Stimulated activated CD4-positive, alpha-beta T cell treated with anti-CD3 and anti-CD28 coated beads, Interleukin-1b, Interleukin-23, amount 100 ng/mL, for 4 hours (primary cell): ENCODE measurements around the gene DCHS2.

ENCODE experiments used
- DNase-seq, 2 donors: peaks; one replicate each; pipeline ENCODE4 v3.0.0-alpha.2; 2020; ENCODE audit warnings: low read depth in 2 of 2

DCHS2 gene

DNA sequence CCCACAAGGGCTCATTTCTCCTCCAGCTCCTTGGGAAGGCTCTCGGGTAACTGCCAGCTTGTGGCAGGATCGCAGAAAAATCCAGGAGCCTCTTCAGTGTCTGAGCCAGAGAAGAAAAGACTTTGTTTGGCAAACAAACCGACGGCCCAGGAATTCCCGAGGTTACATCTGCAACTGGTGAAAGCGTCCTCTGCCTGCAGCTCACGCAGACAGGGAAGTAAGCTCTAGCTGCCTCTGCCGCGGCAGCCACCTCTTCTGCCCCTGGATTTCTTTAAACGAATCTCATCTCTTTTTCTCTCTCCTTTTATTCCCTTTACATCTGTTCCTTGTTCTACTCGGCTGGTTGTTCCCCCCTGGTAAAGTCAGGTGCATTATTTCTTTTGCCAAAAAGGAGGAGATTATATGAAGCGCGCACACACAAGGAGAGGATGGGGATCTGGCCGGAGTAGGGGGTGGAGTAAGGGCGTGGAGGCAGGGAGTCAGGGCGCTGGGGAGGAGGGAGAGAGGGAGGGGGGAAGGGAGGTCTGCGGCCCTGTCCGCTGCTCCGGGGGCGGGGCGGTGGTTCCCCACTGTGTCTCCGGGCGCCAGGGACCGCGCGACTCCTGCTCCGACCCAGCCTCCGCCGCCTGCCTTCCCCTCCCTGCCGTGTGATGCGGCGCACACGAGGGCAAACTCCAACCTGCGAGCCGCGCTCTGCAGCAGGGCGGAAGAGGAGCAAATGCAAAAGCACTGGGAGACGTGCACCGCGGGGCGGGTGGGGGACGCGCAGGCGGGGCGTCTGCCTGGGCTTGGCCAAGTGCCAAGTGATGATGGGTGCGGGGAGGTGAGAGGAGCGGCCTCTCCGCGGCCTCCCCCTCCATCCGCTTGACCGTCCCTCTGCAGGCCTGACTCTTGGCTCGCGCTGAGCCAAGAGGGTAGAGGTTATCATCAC is at the start of gene DCHS2:
TSS of gene DCHS2 (minus strand) at position 459 of the 931 bp plus-strand sequence. CDS start at position 15, 444 bp downstream.
- no peak for DNase-seq

DNA sequence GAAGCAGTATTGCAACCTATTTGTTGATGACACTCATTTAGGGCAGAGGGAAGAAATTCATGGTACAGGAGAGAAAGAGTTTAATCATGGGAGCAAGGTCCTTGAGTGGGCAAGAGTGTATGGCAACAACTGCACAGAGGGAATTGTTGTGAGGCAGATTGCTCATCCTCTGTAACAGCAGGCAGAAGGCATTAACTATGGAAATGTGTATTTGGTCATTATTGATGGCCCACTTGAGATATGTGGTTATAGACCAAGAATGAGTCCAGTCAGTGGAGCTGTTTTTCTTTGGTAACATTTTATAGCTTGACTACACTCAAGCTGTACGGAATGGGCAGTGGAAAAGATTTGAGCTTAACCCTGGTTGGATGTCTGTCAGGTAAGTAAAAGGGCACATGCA is 42.7 kb upstream of the DCHS2 start:
- no peak for DNase-seq

DNA sequence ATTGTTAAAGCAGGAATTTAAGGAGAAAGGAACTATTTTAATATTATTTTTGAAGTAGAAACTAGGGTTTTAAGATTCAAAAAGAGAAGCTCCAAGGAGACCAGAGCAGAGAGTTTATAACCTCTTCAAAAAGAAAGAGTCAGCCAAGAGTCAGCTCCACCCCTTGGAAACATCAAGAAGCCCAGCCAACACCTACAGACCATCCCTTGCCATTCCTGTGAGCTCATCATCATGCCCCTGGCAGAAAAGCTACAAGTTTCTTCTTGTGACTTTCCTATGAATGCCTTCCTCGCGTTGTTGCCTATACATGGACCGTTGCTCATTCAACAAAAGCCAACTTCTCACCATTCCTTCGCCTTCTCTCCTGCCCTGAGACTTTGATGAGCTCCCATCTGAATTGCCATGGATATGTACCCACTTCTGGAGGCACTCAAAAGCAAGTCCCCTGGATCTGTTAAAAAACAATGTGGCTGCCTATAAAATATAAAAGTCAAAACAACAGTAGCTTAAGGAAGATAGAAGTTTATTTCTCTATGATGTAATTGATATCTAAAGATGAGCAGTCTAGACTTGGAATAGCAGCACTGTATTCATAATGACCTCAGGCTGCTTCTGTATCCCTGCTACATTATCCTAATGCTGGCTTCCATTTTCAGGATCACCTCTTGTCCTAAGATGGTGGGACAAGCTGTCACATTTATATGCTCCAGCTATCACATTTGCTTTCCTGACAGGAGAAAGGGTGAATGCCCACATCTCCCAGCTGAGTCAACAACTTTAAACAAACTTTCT is 38.3 kb upstream of the DCHS2 start:
- DNase-seq: no peak

GRCh38 chr4:154528869-154529268 is 37.3 kb upstream of the DCHS2 start:
- DNase-seq: no peak

- no peak for DNase-seq
These were observed 35.7 kb upstream of the DCHS2 start for GRCh38 chr4:154527308-154527707.

DNA sequence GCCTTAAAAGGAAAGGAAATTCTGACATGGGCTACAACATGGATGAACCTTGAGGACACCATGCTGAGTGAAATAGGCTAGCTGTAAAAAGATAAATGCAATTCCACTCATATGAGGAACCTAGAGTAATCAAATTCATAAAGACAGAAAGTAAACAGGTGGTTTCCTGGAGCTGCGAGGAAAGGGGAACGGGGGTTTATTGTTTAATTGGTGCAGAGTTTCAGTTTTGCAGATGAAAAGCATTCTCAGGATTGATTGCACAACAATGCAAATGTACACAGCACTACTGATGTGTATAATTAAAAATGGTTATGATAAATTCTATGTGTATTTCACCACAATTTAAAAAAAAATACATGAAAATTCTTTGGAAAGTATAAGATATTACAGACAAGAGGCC is 34.6 kb upstream of the DCHS2 start:
- DNase-seq: no peak

- DNase-seq: no peak
These were observed 30.0 kb upstream of the DCHS2 start for GRCh38 chr4:154521607-154522006.

GRCh38 chr4:154519214-154519613 is 27.6 kb upstream of the DCHS2 start:
- no peak for DNase-seq

- DNase-seq: no peak
These were observed 26.0 kb upstream of the DCHS2 start for GRCh38 chr4:154517591-154517990.

GRCh38 chr4:154516318-154517029 is 24.9 kb upstream of the DCHS2 start:
- no peak for DNase-seq

- no peak for DNase-seq
These were observed 20.4 kb upstream of the DCHS2 start for GRCh38 chr4:154511981-154512380.

DNA sequence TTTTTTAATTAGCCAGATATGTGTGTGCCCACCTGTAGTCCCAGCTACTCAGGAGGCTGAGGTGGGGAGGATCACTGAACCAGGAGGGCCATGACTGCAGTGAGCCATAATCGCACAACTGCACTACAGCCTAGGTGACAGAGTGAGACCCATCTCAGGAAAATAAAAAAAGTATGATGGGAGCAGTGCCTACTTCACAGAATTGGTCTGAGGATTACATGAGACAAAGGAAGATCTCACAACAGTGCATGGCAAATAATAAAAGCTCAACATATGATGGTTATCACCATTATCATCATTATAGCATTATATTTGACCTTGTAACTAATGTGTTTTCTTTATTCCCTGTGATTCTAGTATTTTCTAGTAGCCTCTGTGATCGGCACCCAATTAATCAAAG is 19.9 kb upstream of the DCHS2 start:
- DNase-seq: no peak

DNA sequence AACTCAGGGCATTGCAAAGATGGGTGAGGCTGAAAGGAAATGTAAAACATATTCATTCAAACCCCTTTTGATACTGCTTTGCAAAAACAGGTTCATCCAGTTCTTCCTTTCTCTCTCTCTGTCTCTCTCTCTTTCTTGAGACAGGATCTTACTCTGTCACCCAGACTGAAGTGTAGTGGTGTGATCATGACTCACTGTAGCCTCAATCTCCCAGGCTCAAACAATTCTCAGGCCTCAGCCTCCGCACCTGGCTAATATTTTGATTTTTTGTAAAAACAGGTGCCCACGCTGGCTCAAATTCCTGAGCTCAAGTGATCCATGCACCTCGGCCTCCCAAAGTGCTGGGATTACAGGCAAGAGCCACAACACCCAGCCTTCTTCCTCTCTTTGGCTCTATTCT is 15.6 kb upstream of the DCHS2 start:
- DNase-seq: no peak

DNA sequence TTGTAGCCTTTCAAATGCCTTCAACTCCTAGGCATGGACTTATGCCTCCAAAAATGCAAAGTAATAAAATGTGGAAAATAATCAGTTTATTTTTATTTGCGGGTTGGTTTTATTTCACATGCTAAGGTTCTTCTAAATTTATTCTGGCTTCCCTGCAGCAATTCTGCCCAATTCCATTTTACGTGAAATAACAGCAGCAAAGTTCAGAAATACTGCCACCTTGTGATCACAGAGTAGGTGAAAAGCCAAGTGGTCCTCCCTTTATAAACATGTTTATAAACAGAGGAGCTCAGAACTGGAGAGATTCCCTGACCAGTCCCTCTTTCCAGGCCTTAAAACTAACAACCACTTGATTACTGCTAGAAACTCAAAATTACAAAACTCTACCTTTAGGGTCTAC is 14.7 kb upstream of the DCHS2 start:
- DNase-seq: no peak

- no peak for DNase-seq
These were observed 12.0 kb upstream of the DCHS2 start for GRCh38 chr4:154503598-154503997.

DNA sequence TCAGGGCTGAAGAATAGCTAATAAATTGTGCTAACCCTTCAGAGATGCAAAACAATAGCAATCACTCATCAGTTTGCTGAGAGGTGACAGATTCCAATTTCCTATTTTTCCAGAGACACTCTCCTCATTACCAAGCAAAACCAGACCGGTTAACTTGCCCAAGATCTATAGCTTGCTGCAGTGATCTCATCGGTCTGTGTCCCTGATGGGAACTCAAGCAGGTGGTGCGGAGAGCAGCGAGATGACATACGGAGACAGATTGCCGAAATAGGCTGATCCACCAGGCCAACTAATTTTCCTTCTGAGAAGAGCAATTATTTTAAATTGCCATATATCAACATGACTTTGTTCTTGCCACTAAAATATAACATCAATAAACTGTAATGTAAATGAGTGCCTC is 10.5 kb upstream of the DCHS2 start:
- DNase-seq: no peak

GRCh38 chr4:154497889-154498288 is 6.3 kb upstream of the DCHS2 start:
- DNase-seq: no peak

DNA sequence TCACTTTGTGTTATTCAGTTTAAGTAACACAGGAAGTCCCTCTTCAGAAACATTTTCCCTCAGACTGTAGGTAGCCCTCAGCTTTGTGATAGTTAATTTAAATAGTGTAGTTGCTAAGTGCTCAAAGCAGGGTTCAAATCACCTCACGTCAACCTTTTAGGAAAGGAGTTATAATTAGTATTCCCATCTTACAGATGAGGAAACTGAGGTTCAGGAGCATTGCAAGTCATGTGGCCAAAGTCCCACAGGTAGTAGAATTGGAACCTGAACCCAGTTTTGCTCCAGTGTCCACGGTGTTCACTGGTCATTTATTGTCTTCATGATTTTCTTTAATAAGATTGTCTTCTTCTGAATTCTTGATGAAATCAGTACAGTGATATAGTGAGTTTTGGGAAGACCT is 4.3 kb upstream of the DCHS2 start:
- DNase-seq: no peak

- no peak for DNase-seq
These were observed 689 bp upstream of the DCHS2 start for GRCh38 chr4:154492288-154492687.

GRCh38 chr4:154490583-154491340 is 837 bp downstream of the DCHS2 start:
- no peak for DNase-seq

GRCh38 chr4:154490234-154490582 is 1.4 kb downstream of the DCHS2 start:
- DNase-seq: no peak
